Peyer's patch (tissue), 4 donors: ENCODE data around the gene SEBOX. TPM values are rescaled to one million over a fixed set of nuclear protein-coding genes. Genes with fewer than 3 reads are reported as not detected.

Source experiments
- DNase-seq, 3 donors: peaks; one replicate each; pipeline ENCODE4 v3.0.0-alpha.2; 2017 to 2019
- H3K27ac ChIP-seq, 4 donors: fragments of 200-600 bp; sonication (generic); one replicate each; pipeline ENCODE4 v1.5.1; 2016 to 2019
- H3K27me3 ChIP-seq, 2 donors: fragments of 200-600 bp; sonication (generic); one replicate each; pipeline ENCODE4 v1.5.1; 2019
- H3K36me3 ChIP-seq, 3 donors: fragments of 200-600 bp; sonication (generic); one replicate each; pipeline ENCODE4 v1.5.1; 2016 to 2019
- H3K4me1 ChIP-seq, 4 donors: fragments of 200-600 bp; sonication (generic); one replicate each; pipeline ENCODE4 v1.5.1; 2016 to 2019
- H3K4me3 ChIP-seq, 4 donors: fragments of 200-600 bp; sonication (generic); 1 replicate in 3 of 4; 2 replicates in 1 of 4; pipeline ENCODE4 v1.5.1; 2016 to 2019; ENCODE audit warnings: mild to moderate bottlenecking in 1 of 4
- H3K9me3 ChIP-seq, 4 donors: fragments of 200-600 bp; sonication (generic); one replicate each; pipeline ENCODE4 v1.5.1; 2016 to 2019; ENCODE audit warnings: mild to moderate bottlenecking in 1 of 4
- CTCF ChIP-seq, 6 experiments: fragments of 450-650 bp in 4 of 6; fragments of 200-600 bp in 2 of 6; sonication (generic) in 1 of 6; IDR thresholded peaks; one replicate each; pipeline ENCODE4 v1.5.1; 2017 to 2019; ENCODE audit warnings: antibody characterized with exemption in 6 of 6, mild to moderate bottlenecking in 3 of 6, moderate library complexity in 1 of 6
- POLR2A ChIP-seq, 2 donors: fragments of 450-650 bp; IDR thresholded peaks; one replicate each; pipeline ENCODE4 v1.5.1; 2017; ENCODE audit warnings: antibody characterized with exemption in 2 of 2, mild to moderate bottlenecking in 2 of 2, moderate library complexity in 2 of 2
- total RNA-seq, 4 donors: library from RNA; depleted of rRNA; stranded (reverse); fragments of >200 nt; gene quantifications; one replicate each; pipeline ENCODE4 v1.1.0, GENCODE V29; 2016

The SEBOX gene
- total RNA-seq, 4 donors from 2014 or later: not detected

GRCh38 chr17:28369684-28370034 is 4.7 kb upstream of the SEBOX start:
- TF ChIP-seq POLR2A (IDR thresholded peaks at IDR 0.05) (no peak), CTCF (IDR thresholded peaks at IDR 0.05) (no peak)
- Histone ChIP-seq H3K9me3 (no peaks in the 10 kb centered on the region), H3K4me3 (peak overlapping the region in 1 of 4 donors; percentile 26), H3K36me3 (no peaks in the 10 kb centered on the region), H3K27me3 (no peaks in the 10 kb centered on the region), H3K4me1 (peaks cover 0 to 33% (median 3%) of the 10 kb centered on the region in 4 donors), H3K27ac (no peak overlapping the region)
- peak in 1 of 3 donors; percentile 45 for DNase-seq

- TF ChIP-seq POLR2A (IDR thresholded peaks at IDR 0.05) (no peak), CTCF (IDR thresholded peaks at IDR 0.05) (no peak)
- Histone ChIP-seq H3K9me3 (no peaks in the 10 kb centered on the region), H3K36me3 (peaks cover 0 to 5% (median 0%) of the 10 kb centered on the region in 3 donors), H3K27ac (no peak overlapping the region), H3K27me3 (no peaks in the 10 kb centered on the region), H3K4me3 (peak overlapping the region in 1 of 4 donors; percentile 26), H3K4me1 (peaks cover 0 to 33% (median 3%) of the 10 kb centered on the region in 4 donors)
- DNase-seq: peak in 1 of 3 donors; percentile 42
Measured at GRCh38 chr17:28368915-28369683, 4.1 kb upstream of the SEBOX start.

DNA sequence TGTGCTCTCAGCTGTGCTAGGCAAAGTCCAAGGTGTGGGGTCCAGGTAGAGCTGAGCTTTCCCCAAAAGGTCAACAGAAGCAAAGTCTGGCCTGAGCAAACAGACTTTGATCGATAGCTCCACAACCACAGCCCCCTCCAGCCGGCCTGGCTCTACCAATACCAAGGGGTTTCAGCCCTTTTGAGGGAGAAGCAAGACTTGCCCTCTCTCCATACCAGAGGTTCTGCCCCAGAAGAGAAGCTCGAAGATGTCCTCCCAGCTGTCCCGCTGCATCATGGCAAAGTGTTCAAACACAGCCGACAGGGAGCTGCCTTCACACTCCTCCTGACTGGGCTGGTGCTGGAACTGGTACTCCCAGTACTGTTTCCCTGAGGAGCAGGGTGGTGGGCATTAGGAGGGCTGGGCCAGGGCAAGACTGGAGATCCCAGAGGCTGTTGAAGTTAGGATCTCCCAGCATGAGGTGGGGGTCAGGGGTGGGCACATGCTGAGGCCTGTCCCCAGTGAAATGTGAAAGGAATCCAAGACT is 3.4 kb upstream of the SEBOX start:
- H3K27me3 ChIP-seq: no peaks in the 10 kb centered on the region
- no peaks in the 10 kb centered on the region for H3K9me3 ChIP-seq
- no peak overlapping the region for H3K27ac ChIP-seq
- H3K4me3 ChIP-seq: no peak overlapping the region
- TF ChIP-seq CTCF (IDR thresholded peaks at IDR 0.05) (no peak), POLR2A (IDR thresholded peaks at IDR 0.05) (no peak)
- peak in 1 of 3 donors; percentile 35 for DNase-seq
- H3K36me3 ChIP-seq: peaks cover 0 to 11% (median 0%) of the 10 kb centered on the region in 3 donors
- H3K4me1 ChIP-seq: peaks cover 0 to 33% (median 3%) of the 10 kb centered on the region in 4 donors

- DNase-seq: peak in 1 of 3 donors; percentile 36
- H3K27ac ChIP-seq: no peak overlapping the region
- peaks cover 0 to 28% (median 3%) of the 10 kb centered on the region in 4 donors for H3K4me1 ChIP-seq
- no peaks in the 10 kb centered on the region for H3K27me3 ChIP-seq
- peaks cover 0 to 17% (median 0%) of the 10 kb centered on the region in 3 donors for H3K36me3 ChIP-seq
- no peaks in the 10 kb centered on the region for H3K9me3 ChIP-seq
- H3K4me3 ChIP-seq: no peak overlapping the region
- TF ChIP-seq CTCF (IDR thresholded peaks at IDR 0.05): no peak
- TF ChIP-seq POLR2A (IDR thresholded peaks at IDR 0.05): no peak
Measured at GRCh38 chr17:28367641-28368305, 2.8 kb upstream of the SEBOX start.

DNA sequence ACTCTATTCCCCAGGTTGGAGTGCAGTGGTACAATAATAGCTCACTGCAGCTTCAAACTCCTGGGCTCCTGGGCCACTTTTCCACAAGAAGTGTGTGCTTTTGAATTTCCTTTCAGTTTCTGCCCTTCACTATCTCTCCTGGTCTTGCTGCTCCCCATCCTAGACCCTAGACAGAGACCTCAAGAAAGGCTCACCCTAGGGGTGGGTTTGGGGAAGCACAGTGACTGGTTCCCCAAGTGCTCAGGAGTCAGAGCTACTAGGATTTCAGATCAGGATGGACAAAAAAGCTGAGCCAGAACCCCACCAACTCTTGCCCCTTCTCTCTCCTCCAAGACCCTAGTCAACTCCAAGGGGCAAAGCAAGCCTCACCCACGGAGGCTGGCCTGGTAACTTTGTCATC is 1.6 kb upstream of the SEBOX start:
- H3K27ac ChIP-seq: no peak overlapping the region
- DNase-seq: peak in 1 of 3 donors; percentile 25

More for the DNA sequence above, 1.6 kb upstream of the SEBOX start:
- H3K36me3 ChIP-seq: peaks cover 0 to 29% (median 0%) of the 10 kb centered on the region in 3 donors
- no peaks in the 10 kb centered on the region for H3K9me3 ChIP-seq
- H3K27me3 ChIP-seq: no peaks in the 10 kb centered on the region
- peaks cover 0 to 17% (median 0%) of the 10 kb centered on the region in 4 donors for H3K4me1 ChIP-seq
- TF ChIP-seq POLR2A (IDR thresholded peaks at IDR 0.05): no peak
- no peak for TF ChIP-seq CTCF (IDR thresholded peaks at IDR 0.05)
- no peak overlapping the region for H3K4me3 ChIP-seq
